Common myeloid progenitor, CD34-positive (primary cell): ENCODE results near the gene RTN4RL1.

Experiments used
- CTCF ChIA-PET: fragments of 350-600 bp; sonication (Branson Sonifier 250); formaldehyde crosslinking; loops from one replicate; lab custom pipeline; 2021; ENCODE audit warnings: antibody characterized with exemption; lab: Charles Lee
- POLR2A ChIA-PET: fragments of 350-600 bp; sonication (Branson Sonifier 250); formaldehyde crosslinking; loops from one replicate; lab custom pipeline; 2021; ENCODE audit warnings: antibody characterized with exemption; lab: Charles Lee
- DNase-seq, 3 donors: peaks; one replicate each; pipeline versions ENCODE4 v3.0.0 to v3.0.0-alpha.2; 2013
- H3K27ac ChIP-seq, 2 experiments: 1 replicate in 1 of 2; 2 replicates in 1 of 2; pipeline ENCODE4 v1.7.0; 2013; ENCODE audit warnings: inconsistent platforms in 2 of 2, low read length in 2 of 2, mild to moderate bottlenecking in 2 of 2, low read depth in 1 of 2, moderate library complexity in 1 of 2; ENCODE audit not compliant: severe bottlenecking in 2 of 2, insufficient read depth in 1 of 2, poor library complexity in 1 of 2
- H3K27me3 ChIP-seq, 5 experiments: replicated peaks in 2 of 5; 1 replicate in 3 of 5; 2 replicates in 2 of 5; pipeline versions ENCODE4 v1.6.1 to v1.7.0; 2013; ENCODE audit warnings: low read length in 4 of 5, mild to moderate bottlenecking in 2 of 5, moderate library complexity in 2 of 5, inconsistent platforms in 1 of 5; ENCODE audit not compliant: insufficient read depth in 5 of 5, control insufficient read depth in 4 of 5
- H3K36me3 ChIP-seq, 4 experiments: 1 replicate in 2 of 4; 2 replicates in 2 of 4; pipeline versions ENCODE4 v1.6.1 to v1.7.0; 2013; ENCODE audit warnings: low read length in 3 of 4, control low read depth in 1 of 4, mild to moderate bottlenecking in 1 of 4; ENCODE audit not compliant: control insufficient read depth in 4 of 4, insufficient read depth in 4 of 4
- H3K4me1 ChIP-seq, 4 experiments: 1 replicate in 3 of 4; 2 replicates in 1 of 4; pipeline versions ENCODE4 v1.6.1 to v1.7.1; 2013; ENCODE audit warnings: low read length in 3 of 4, mild to moderate bottlenecking in 3 of 4, control low read depth in 1 of 4, inconsistent platforms in 1 of 4, moderate library complexity in 1 of 4; ENCODE audit not compliant: control insufficient read depth in 4 of 4, insufficient read depth in 4 of 4; ENCODE audit errors: control extremely low read depth in 1 of 4
- H3K4me3 ChIP-seq, 7 experiments: 1 replicate in 4 of 7; 2 replicates in 3 of 7; pipeline versions ENCODE4 v1.5.1 to v1.7.0; 2013; ENCODE audit warnings: mild to moderate bottlenecking in 7 of 7, low read length in 6 of 7, moderate library complexity in 6 of 7, inconsistent platforms in 2 of 7, low read depth in 2 of 7, control low read depth in 1 of 7; ENCODE audit not compliant: insufficient read depth in 4 of 7, control insufficient read depth in 1 of 7; ENCODE audit errors: extremely low read depth in 1 of 7
- H3K9me3 ChIP-seq, 5 experiments: 1 replicate in 4 of 5; 2 replicates in 1 of 5; pipeline versions ENCODE4 v1.6.1 to v1.7.1; 2013; ENCODE audit warnings: low read length in 4 of 5, mild to moderate bottlenecking in 2 of 5, inconsistent platforms in 1 of 5, low read depth in 1 of 5, moderate library complexity in 1 of 5; ENCODE audit not compliant: control insufficient read depth in 4 of 5, insufficient read depth in 2 of 5; ENCODE audit errors: control extremely low read depth in 1 of 5
- WGBS: methylation state at CpG from one replicate; pipeline ENCODE4 v1.1.5; 2013; ENCODE audit not compliant: insufficient coverage; 5-methylcytosine and 5-hydroxymethylcytosine counted together

Gene RTN4RL1

DNA sequence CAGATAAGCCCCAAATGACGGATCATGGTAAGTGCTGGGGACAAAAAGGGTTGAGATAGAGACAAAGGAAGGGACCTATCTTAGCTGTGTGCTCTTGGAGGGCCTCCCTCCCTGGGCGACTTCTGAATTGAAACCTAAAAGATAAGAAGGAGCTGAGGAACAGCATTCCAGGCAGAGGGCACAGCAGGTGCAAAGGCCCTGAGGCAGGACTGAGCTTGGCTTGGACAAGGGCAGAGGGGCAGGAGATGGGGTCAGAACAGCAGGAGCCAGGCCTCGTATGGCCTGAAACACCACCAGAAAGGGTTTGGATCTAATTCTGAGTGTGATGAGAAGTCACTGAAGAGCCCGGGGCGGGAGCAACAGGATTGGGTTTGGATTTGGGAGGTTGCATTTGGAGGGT is 75.4 kb downstream of the RTN4RL1 start:
- WGBS = 100% methylated on average over 5 of the region's 5 CpGs
- CTCF ChIA-PET = interaction anchor here (0.9 kb wide), 1 partner anchor 13 kb away, joined by 4 read pairs; no protein-coding TSS in a partner anchor

DNA sequence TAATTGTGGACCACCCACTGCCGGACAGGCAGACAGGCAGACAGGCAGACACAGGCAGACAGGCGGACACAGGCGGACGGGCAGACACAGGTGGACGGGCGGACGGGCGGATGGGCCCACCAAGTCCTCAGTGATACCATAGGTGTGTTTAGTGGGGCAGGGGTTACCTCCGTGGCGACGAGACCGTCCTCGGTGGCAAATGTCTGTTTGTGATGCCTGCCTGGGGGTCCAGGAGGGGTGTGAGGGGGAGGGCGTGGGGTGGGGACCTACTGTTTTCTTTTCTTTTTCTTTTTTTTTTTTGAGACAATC is 76.7 kb downstream of the RTN4RL1 start:
- Histone ChIP-seq H3K36me3 (no peaks in the 10 kb centered on the region), H3K4me3 (no peak overlapping the region), H3K27me3 (peaks cover 0 to 2% (median 0%) of the 10 kb centered on the region in 5 experiments), H3K4me1 (no peaks in the 10 kb centered on the region), H3K9me3 (no peaks in the 10 kb centered on the region), H3K27ac (no peak overlapping the region)
- WGBS = 96% methylated on average over 9 of the region's 14 CpGs
- POLR2A ChIA-PET = no interaction called here
- DNase-seq = no peak
- CTCF ChIA-PET = no interaction called here

More for the DNA sequence above, 75.4 kb downstream of the RTN4RL1 start:
- H3K4me1 ChIP-seq = no peaks in the 10 kb centered on the region
- no peak for DNase-seq
- no peak overlapping the region for H3K4me3 ChIP-seq
- H3K36me3 ChIP-seq = no peaks in the 10 kb centered on the region
- no peak overlapping the region for H3K27ac ChIP-seq
- H3K9me3 ChIP-seq = no peaks in the 10 kb centered on the region
- peaks cover 0 to 2% (median 0%) of the 10 kb centered on the region in 5 experiments for H3K27me3 ChIP-seq
- POLR2A ChIA-PET = no interaction called here

DNA sequence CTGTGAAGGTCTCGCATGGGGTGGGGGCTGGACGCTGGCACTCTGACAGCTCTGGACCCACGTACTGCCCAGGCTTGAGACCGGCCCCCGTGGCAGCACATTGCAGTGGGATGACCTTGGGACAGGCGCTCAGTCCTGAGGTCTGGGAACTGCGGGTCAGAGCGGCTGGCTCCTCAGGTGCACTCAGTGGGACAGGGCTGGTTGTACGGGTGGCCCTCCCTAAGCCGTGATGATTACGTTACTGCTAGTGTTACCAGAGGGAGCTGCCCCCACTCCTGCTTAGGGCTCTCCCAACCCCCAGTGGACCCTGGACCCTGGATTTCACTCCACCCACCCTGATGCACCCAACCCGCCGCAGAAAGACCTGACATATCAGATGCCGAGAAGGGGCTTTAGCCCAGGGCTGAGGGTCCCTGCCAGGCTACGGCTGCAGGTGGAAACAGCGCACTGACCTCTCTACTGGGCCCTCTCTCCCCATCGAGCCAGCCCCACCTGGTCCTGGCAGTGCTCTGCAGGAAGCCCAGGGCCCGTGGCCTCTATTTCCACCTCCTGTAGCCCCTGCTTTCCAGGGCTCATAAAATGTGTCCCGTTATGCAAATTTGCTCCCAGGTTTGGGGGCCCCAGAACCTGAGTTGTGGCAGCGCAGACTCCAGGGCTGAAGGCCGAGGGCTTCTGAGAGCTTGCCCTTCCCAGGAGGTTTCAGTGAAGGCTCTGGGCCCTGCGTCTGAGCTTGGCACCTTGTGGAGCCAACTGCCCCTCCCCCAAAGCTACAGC is 77.2 kb downstream of the RTN4RL1 start:
- 97% methylated on average over 21 of the region's 22 CpGs for WGBS
- H3K9me3 ChIP-seq = no peaks in the 10 kb centered on the region
- no peak overlapping the region for H3K27ac ChIP-seq
- H3K4me1 ChIP-seq = no peaks in the 10 kb centered on the region
- no peaks in the 10 kb centered on the region for H3K27me3 ChIP-seq
- ChIA-PET POLR2A (no interaction called here), CTCF (no interaction called here)
- no peak overlapping the region for H3K4me3 ChIP-seq
- no peaks in the 10 kb centered on the region for H3K36me3 ChIP-seq
- no peak for DNase-seq

DNA sequence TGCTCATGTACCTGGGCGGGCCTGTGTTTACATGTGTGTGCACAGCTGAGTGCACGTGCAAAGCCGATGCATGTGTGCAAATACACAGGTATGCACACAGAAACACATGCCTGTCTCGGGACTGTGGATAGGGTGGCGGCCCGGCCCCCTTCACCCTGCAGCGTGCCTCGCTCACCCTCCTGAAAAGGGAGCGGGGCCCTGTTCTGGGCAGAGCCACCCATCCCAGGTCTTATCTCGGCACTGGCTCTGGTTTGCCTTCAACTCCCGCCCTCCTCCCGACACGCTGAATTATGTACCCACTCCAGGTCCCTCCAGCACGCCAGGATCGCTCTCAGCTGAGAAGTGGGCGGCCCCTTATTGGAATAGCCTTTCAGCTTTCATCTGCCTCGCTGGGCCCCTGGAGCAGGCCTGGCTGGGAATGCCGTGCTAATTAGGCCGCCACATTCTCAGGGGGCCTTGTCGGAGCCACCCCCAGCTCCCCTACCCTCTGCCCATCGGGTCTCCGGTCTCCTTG is 77.8 kb downstream of the RTN4RL1 start:
- Histone ChIP-seq H3K27ac (no peak overlapping the region), H3K27me3 (no peaks in the 10 kb centered on the region), H3K36me3 (no peaks in the 10 kb centered on the region), H3K4me3 (no peak overlapping the region), H3K4me1 (no peaks in the 10 kb centered on the region), H3K9me3 (no peaks in the 10 kb centered on the region)
- ChIA-PET POLR2A (no interaction called here), CTCF (no interaction called here)
- no peak for DNase-seq
- WGBS = 96% methylated on average over 22 of the region's 22 CpGs

DNA sequence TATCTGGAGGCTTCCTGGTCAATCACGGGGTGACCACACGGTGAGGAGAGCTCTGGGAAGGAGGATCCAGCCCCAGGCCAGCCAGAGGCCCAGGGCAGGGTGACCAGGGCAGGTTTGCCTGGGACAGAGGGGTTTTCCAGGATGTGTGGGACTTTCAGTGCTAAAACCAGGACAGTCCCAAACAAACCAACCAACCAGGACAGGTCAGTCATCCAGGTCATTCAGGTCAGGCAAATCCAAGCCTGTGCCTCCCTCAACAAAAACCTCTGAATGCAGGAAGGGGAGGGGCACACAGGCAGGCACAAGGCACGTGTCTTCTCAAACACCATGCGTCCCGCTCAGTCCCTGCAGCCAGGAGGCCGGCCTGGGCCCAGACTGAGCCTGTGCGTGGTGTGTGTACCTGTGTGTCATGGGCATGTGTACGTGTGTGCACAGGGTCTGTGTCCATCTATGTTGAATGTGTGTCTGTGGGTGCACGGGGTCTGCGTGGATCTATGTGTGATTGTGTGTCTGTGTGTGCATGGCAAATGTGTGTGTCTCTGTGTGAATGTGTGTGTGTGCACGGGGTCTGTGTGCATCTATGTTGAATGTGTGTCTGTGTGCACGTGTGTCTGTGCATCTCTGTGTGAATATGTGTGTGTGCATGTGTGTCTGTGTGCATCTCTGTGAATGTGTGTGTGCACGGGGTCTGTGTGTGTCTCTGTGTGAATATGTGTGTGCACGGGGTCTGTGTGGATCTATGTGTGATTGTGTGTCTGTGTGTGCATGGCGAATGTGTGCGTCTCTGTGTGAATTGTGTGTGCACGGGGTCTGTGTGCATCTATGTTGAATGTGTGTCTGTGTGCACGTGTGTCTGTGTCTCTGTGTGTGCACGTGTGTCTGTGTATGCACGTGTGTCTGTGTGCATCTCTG is 78.9 kb downstream of the RTN4RL1 start:
- Histone ChIP-seq H3K27ac (no peak overlapping the region), H3K4me3 (no peak overlapping the region), H3K9me3 (no peaks in the 10 kb centered on the region), H3K36me3 (no peaks in the 10 kb centered on the region), H3K4me1 (no peaks in the 10 kb centered on the region), H3K27me3 (no peaks in the 10 kb centered on the region)
- ChIA-PET POLR2A (no interaction called here), CTCF (no interaction called here)
- DNase-seq = no peak
- 95% methylated on average over 16 of the region's 20 CpGs for WGBS

DNA sequence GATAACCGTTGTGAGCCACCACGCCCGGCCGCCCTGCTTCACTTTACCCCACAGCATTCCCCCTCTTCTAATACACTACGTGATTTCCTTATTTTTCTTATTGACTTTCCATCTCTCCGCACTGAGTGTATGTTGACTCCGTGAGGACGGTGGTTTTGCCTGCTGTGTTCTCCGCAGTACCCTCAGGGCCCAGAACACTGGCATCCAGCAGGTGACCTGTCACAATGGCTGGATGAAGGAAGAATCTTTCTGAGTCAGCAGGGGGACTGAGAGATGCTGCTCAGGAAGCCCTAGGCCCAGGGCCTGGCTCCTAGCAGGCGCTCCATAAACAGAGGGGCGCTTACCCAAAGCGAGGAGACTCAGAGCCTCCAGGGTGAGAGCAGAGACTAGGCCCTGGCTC is 79.5 kb downstream of the RTN4RL1 start:
- H3K4me3 ChIP-seq = no peak overlapping the region
- ChIA-PET POLR2A (no interaction called here), CTCF (no interaction called here)
- DNase-seq = no peak
- H3K27me3 ChIP-seq = no peaks in the 10 kb centered on the region
- no peaks in the 10 kb centered on the region for H3K4me1 ChIP-seq
- H3K9me3 ChIP-seq = no peaks in the 10 kb centered on the region
- no peaks in the 10 kb centered on the region for H3K36me3 ChIP-seq
- no peak overlapping the region for H3K27ac ChIP-seq
- 97% methylated on average over 7 of the region's 12 CpGs for WGBS

DNA sequence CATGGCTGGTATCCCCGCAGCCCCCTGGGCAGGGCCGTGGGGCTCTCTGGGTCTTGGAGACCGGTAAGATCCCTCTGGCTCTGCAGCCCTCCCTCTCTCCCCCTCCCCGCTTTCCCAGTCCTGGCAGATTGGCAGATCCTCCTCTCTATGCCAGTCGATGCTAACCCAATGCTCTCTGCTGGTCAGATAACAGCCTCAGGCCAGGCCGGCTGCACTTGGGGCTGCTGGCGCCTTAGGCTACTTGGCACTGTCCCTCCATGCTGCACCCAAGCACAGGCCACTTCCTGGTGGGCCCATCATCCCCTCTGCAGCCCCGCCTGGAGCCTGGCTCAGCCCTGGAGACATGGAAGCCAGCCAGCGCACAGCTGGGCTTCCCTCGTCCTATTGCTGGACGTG is 81.7 kb downstream of the RTN4RL1 start:
- Histone ChIP-seq H3K9me3 (no peaks in the 10 kb centered on the region), H3K27ac (no peak overlapping the region), H3K27me3 (no peaks in the 10 kb centered on the region), H3K4me1 (no peaks in the 10 kb centered on the region), H3K4me3 (no peak overlapping the region), H3K36me3 (no peaks in the 10 kb centered on the region)
- ChIA-PET POLR2A (no interaction called here), CTCF (no interaction called here)
- 94% methylated on average over 8 of the region's 11 CpGs for WGBS
- DNase-seq = no peak
